K562 (cell line): ENCODE results near the gene TRAPPC4. TPM values are rescaled to one million over a fixed set of nuclear protein-coding genes. Genes with fewer than 3 reads are reported as not detected.
A peak's percentile ranks its signal among the peaks of the same experiment; 100 is the strongest.

Experiments
- ATF1 ChIP-seq, 2 experiments: fragments of 450-650 bp in 1 of 2; IDR thresholded peaks; 2 replicates each; pipeline ENCODE4 v1.6.1; 2016; ENCODE audit warnings: missing compliant biosample characterization in 1 of 2, missing genetic modification characterization in 1 of 2
- E2F4 ChIP-seq: sonication (generic); formaldehyde crosslinking; IDR thresholded peaks from 2 replicates; pipeline ENCODE4 v1.8.0; 2022; ENCODE audit warnings: mild to moderate bottlenecking, low read depth, missing genetic modification reagents
- E2F6 ChIP-seq, 2 experiments: IDR thresholded peaks; 2 replicates each; pipeline ENCODE4 v1.6.1; 2011; ENCODE audit warnings: borderline replicate concordance in 1 of 2, control low read depth in 1 of 2, low read depth in 1 of 2, low read length in 1 of 2, mild to moderate bottlenecking in 1 of 2, mixed read lengths in 1 of 2, moderate library complexity in 1 of 2; ENCODE audit not compliant: insufficient read depth in 1 of 2, insufficient read length in 1 of 2, poor library complexity in 1 of 2, severe bottlenecking in 1 of 2; ENCODE audit errors: extremely low read depth in 1 of 2
- EP300 ChIP-seq: IDR thresholded peaks from 2 replicates; pipeline ENCODE4 v1.6.1; 2012; ENCODE audit warnings: low read length, improper control_type of control experiment
- ETV1 ChIP-seq: fragments of 450-650 bp; conservative IDR thresholded peaks from 2 replicates; pipeline ENCODE4 v1.6.1; 2016; ENCODE audit warnings: missing genetic modification characterization, control low read depth, low read depth, missing compliant biosample characterization
- GABPB1 ChIP-seq: sonication (generic); formaldehyde crosslinking; IDR thresholded peaks from 2 replicates; pipeline ENCODE4 v1.8.0; 2022; ENCODE audit warnings: mild to moderate bottlenecking, missing genetic modification reagents
- GABPB2 ChIP-seq: fragments of 250-450 bp; sonication (Bioruptor Pico); conservative IDR thresholded peaks from 2 replicates; pipeline ENCODE4 v1.5.1; 2021; ENCODE audit warnings: mild to moderate bottlenecking
- HMBOX1 ChIP-seq: sonication (generic); IDR thresholded peaks from 2 replicates; pipeline ENCODE4 v1.6.1; 2016
- JUND ChIP-seq, 2 experiments: IDR thresholded peaks; 2 replicates in 1 of 2; 3 replicates in 1 of 2; pipeline ENCODE4 v1.6.1; 2011; ENCODE audit warnings: borderline replicate concordance in 2 of 2, low read depth in 2 of 2, low read length in 2 of 2, improper control_type of control experiment in 1 of 2, missing biosample characterization in 1 of 2, missing genetic modification characterization in 1 of 2, missing genetic modification reagents in 1 of 2
- KLF1 ChIP-seq: fragments of 450-650 bp; IDR thresholded peaks from 2 replicates; pipeline ENCODE4 v1.6.1; 2016; ENCODE audit warnings: missing genetic modification characterization, missing compliant biosample characterization
- MAFG ChIP-seq: fragments of 450-650 bp; conservative IDR thresholded peaks from 2 replicates; pipeline ENCODE4 v1.6.1; 2016; ENCODE audit warnings: missing genetic modification characterization, missing compliant biosample characterization
- NR0B1 ChIP-seq: fragments of 450-650 bp; IDR thresholded peaks from one replicate; pipeline ENCODE4 v1.6.1; 2018; ENCODE audit warnings: mild to moderate bottlenecking, moderate library complexity; ENCODE audit not compliant: partially characterized antibody
- NR2C1 ChIP-seq, 2 experiments: fragments of 450-650 bp; IDR thresholded peaks; 2 replicates each; pipeline ENCODE4 v1.6.1; 2017; ENCODE audit warnings: mild to moderate bottlenecking in 2 of 2, antibody characterized with exemption in 1 of 2, inconsistent platforms in 1 of 2, missing compliant biosample characterization in 1 of 2, missing genetic modification characterization in 1 of 2
- PHF20 ChIP-seq: fragments of 450-650 bp; IDR thresholded peaks from 2 replicates; pipeline ENCODE4 v1.6.1; 2018; ENCODE audit not compliant: partially characterized antibody
- PHF8 ChIP-seq: fragments of 200-600 bp; sonication (generic); IDR thresholded peaks from 2 replicates; pipeline ENCODE4 v1.6.1; 2012; ENCODE audit warnings: mixed run types, mild to moderate bottlenecking, inconsistent platforms, low read length, moderate library complexity, borderline replicate concordance
- POLR2A ChIP-seq: fragments of 450-650 bp; conservative IDR thresholded peaks from 2 replicates; pipeline ENCODE4 v1.6.1; 2016
- POLR2G ChIP-seq: fragments of 200-400 bp; formaldehyde crosslinking; IDR thresholded peaks from 2 replicates; pipeline ENCODE4 v1.6.1; 2017; ENCODE audit warnings: low read depth, mild to moderate bottlenecking, antibody characterized with exemption, low read length, moderate library complexity
- SIN3B ChIP-seq: fragments of 450-650 bp; IDR thresholded peaks from 2 replicates; pipeline ENCODE4 v1.6.1; 2017; ENCODE audit warnings: low read depth, mild to moderate bottlenecking, moderate library complexity
- SOX6 ChIP-seq: fragments of 450-650 bp; IDR thresholded peaks from 2 replicates; pipeline ENCODE4 v1.6.1; 2014; ENCODE audit warnings: mild to moderate bottlenecking
- TAF7 ChIP-seq: fragments of 450-650 bp; IDR thresholded peaks from 2 replicates; pipeline ENCODE4 v1.6.1; 2016; ENCODE audit warnings: missing genetic modification characterization, missing compliant biosample characterization
- ZBTB1 ChIP-seq: sonication (generic); formaldehyde crosslinking; IDR thresholded peaks from 2 replicates; pipeline ENCODE4 v1.8.1; 2023; ENCODE audit warnings: missing genetic modification reagents, low read depth, mild to moderate bottlenecking, borderline replicate concordance
- ZNF274 ChIP-seq: IDR thresholded peaks from 2 replicates; pipeline ENCODE4 v1.6.1; 2011; ENCODE audit warnings: low read depth, mild to moderate bottlenecking, low read length, moderate library complexity, borderline replicate concordance
- polyA plus RNA-seq, 8 experiments: library from polyadenylated mRNA; depleted of rRNA in 4 of 8; stranded (reverse) in 5 of 8; unstranded in 3 of 8; fragments of >200 nt; fragmentation: Nextera tagmentation in 2 of 8; fragmentation: Illumina TruSeq in 1 of 8; extraction: Ambion mirVana in 2 of 8; extraction: Trizol in 1 of 8; gene quantifications; 2 replicates each; pipeline versions ENCODE4 v1.2.1 to v1.2.3, GENCODE V29; 2011 to 2014; ENCODE audit warnings: inconsistent platforms in 1 of 8, missing spikeins in 1 of 8
- total RNA-seq, 7 experiments: library from RNA; depleted of rRNA in 6 of 7; stranded (reverse); fragments of >200 nt in 6 of 7; fragmentation: Illumina TruSeq in 2 of 7; extraction: Trizol in 2 of 7; gene quantifications; 2 replicates each; pipeline versions ENCODE4 v1.2.1 to v1.2.3, GENCODE V29; 2011 to 2021; ENCODE audit warnings: low replicate concordance in 1 of 7

TRAPPC4 gene
- total and polyA plus RNA-seq, 9 of the 15 experiments (the other 6 are each of a cell fraction or from before 2014, with no cell fraction given) = 121 to 524 (median 142) TPM

GRCh38 chr11:119067371-119068222, 49.0 kb downstream of the TRAPPC4 start, which contains the start of gene VPS11 (continued):
- peak; percentile 98 for TF ChIP-seq SIN3B
- TF ChIP-seq NR0B1 = no peak
- no peak for TF ChIP-seq ZBTB1 (CRISPR knock-in tag)
- peak; percentile 83; the same call in 1 of the 2 replicates for TF ChIP-seq PHF8
- 0 out of 2 replicates have a peak, but pooled peaks have one; percentile 21 for TF ChIP-seq EP300
- TF ChIP-seq GABPB2 = no peak
- TF ChIP-seq E2F6 (IDR thresholded peaks at IDR 0.05; ENCODE audit: borderline replicate concordance in 1 of 2, extremely low read depth in 1 of 2, insufficient read depth in 1 of 2, insufficient read length in 1 of 2, low read depth in 1 of 2, low read length in 1 of 2, poor library complexity in 1 of 2, severe bottlenecking in 1 of 2) = peak; percentile 47 to 88
- peak; percentile 90 for TF ChIP-seq POLR2G
- TF ChIP-seq PHF20 = peak; percentile 98
- 0 out of 2 replicates have a peak, but pooled peaks have one; percentile 51 for TF ChIP-seq KLF1 (tag)
- no peak for TF ChIP-seq HMBOX1
- TF ChIP-seq E2F4 = 0 out of 2 replicates have a peak, but pooled peaks have one; percentile 44
- TF ChIP-seq POLR2A = peak; percentile 80
- peak; percentile 41 for TF ChIP-seq SOX6
- 0 out of 2 replicates have a peak, but pooled peaks have one; percentile 10 for TF ChIP-seq MAFG (tag)
- TF ChIP-seq JUND (IDR thresholded peaks at IDR 0.05; ENCODE audit: borderline replicate concordance, low read depth, low read length) = peak; percentile 40; the same call in 1 of the 2 replicates
- TF ChIP-seq JUND (tag; IDR thresholded peaks at IDR 0.05; ENCODE audit: borderline replicate concordance, low read depth, low read length) = 0 out of 3 replicates have a peak, but pooled peaks have one; percentile 14
- TF ChIP-seq ETV1 (tag) = peak; percentile 90
- TF ChIP-seq NR2C1 (IDR thresholded peaks at IDR 0.05) = peak; percentile 75
- TF ChIP-seq NR2C1 (tag; IDR thresholded peaks at IDR 0.05) = peak; percentile 70; the same call in 1 of the 2 replicates
- TF ChIP-seq ZNF274 = no peak
- no peak for TF ChIP-seq ATF1 (CRISPR knock-in tag; IDR thresholded peaks at IDR 0.05)
- peak; percentile 83 for TF ChIP-seq ATF1 (tag; IDR thresholded peaks at IDR 0.05)
- peak; percentile 85 for TF ChIP-seq TAF7 (tag)
- peak; percentile 86 for TF ChIP-seq GABPB1
